Mesodermal cell (in vitro differentiated cells): Measurements from ENCODE around the gene CACNB1. TPM values are rescaled to one million over a fixed set of nuclear protein-coding genes. Genes with fewer than 3 reads are reported as not detected.

Experiments used
- H3K27ac ChIP-seq: 2 replicates; pipeline ENCODE4 v1.7.0; 2013; ENCODE audit warnings: mild to moderate bottlenecking, low read depth, low read length, moderate library complexity; ENCODE audit not compliant: severe bottlenecking
- H3K36me3 ChIP-seq: 2 replicates; pipeline ENCODE4 v1.7.1; 2013; ENCODE audit warnings: mild to moderate bottlenecking, low read length, moderate library complexity; ENCODE audit not compliant: control insufficient read depth, insufficient read depth
- H3K4me1 ChIP-seq: one replicate; pipeline ENCODE4 v1.7.1; 2013; ENCODE audit warnings: mild to moderate bottlenecking, low read length; ENCODE audit not compliant: insufficient read depth, control insufficient read depth, poor library complexity, severe bottlenecking
- H3K4me3 ChIP-seq: 2 replicates; pipeline ENCODE4 v1.7.0; 2013; ENCODE audit warnings: low read length, control low read depth, mild to moderate bottlenecking; ENCODE audit not compliant: insufficient read depth, poor library complexity, severe bottlenecking; ENCODE audit errors: extremely low read depth
- H3K9me3 ChIP-seq: 2 replicates; pipeline ENCODE4 v1.7.1; 2013; ENCODE audit warnings: mild to moderate bottlenecking, low read length, moderate library complexity; ENCODE audit not compliant: control insufficient read depth
- WGBS, 2 experiments: methylation state at CpG; one replicate each; pipeline ENCODE4 v1.1.5; 2013; ENCODE audit warnings: missing lambda C conversion rate in 2 of 2; ENCODE audit not compliant: insufficient coverage in 2 of 2; 5-methylcytosine and 5-hydroxymethylcytosine counted together
- polyA plus RNA-seq, 2 experiments: library from polyadenylated mRNA; stranded (reverse); fragments of 50-300 nt; gene quantifications; one replicate each; pipeline ENCODE4 v1.2.3, GENCODE V29; 2013

The CACNB1 gene
- 10.4 TPM for polyA plus RNA-seq (2013, experiment 1 of 2)
- polyA plus RNA-seq (2013, experiment 2 of 2), result 6.7 TPM

- Histone ChIP-seq H3K9me3 (no peaks in the 10 kb centered on the region), H3K4me3 (peak within 1 kb of the TSS; percentile 72), H3K4me1 (peaks cover 26% of the 10 kb centered on the region), H3K36me3 (peaks cover 31% of the 10 kb centered on the region), H3K27ac (no peak within 1 kb of the TSS)
- WGBS, 2 experiments, result 1% methylated on average over 21 to 31 of the region's 55 CpGs
Measured at GRCh38 chr17:39197380-39198185, at the start of gene CACNB1. TSS of gene CACNB1 (minus strand) at chr17:39197669. CDS start at chr17:39197495, 174 bp downstream.

GRCh38 chr17:39246274-39246673, 48.8 kb upstream of the CACNB1 start:
- no peak overlapping the region for H3K27ac ChIP-seq
- H3K9me3 ChIP-seq, result no peaks in the 10 kb centered on the region
- H3K4me1 ChIP-seq, result peaks cover 8% of the 10 kb centered on the region
- 86 to 100% methylated on average over 1 of the region's 3 CpGs for WGBS, 2 experiments
- H3K36me3 ChIP-seq, result no peaks in the 10 kb centered on the region
- no peak overlapping the region for H3K4me3 ChIP-seq

- 58 to 64% methylated on average over 4 to 5 of the region's 6 CpGs for WGBS, 2 experiments
- no peak overlapping the region for H3K27ac ChIP-seq
- peaks cover 8% of the 10 kb centered on the region for H3K4me1 ChIP-seq
- H3K9me3 ChIP-seq, result no peaks in the 10 kb centered on the region
- H3K36me3 ChIP-seq, result no peaks in the 10 kb centered on the region
- no peak overlapping the region for H3K4me3 ChIP-seq
Measured at GRCh38 chr17:39244600-39245570, 47.4 kb upstream of the CACNB1 start.

- Histone ChIP-seq H3K9me3 (no peaks in the 10 kb centered on the region), H3K4me1 (peaks cover 8% of the 10 kb centered on the region), H3K4me3 (no peak overlapping the region), H3K36me3 (no peaks in the 10 kb centered on the region), H3K27ac (no peak overlapping the region)
- WGBS, 2 experiments, result 70 to 71% methylated on average over 6 of the region's 11 CpGs
Measured at GRCh38 chr17:39244016-39244599, 46.6 kb upstream of the CACNB1 start.

- H3K9me3 ChIP-seq, result no peaks in the 10 kb centered on the region
- H3K27ac ChIP-seq, result no peak overlapping the region
- no peak overlapping the region for H3K4me3 ChIP-seq
- peaks cover 8% of the 10 kb centered on the region for H3K4me1 ChIP-seq
- 90 to 94% methylated on average over 4 to 8 of the region's 8 CpGs for WGBS, 2 experiments
- no peaks in the 10 kb centered on the region for H3K36me3 ChIP-seq
Measured at GRCh38 chr17:39243155-39243554, 45.7 kb upstream of the CACNB1 start.

GRCh38 chr17:39240631-39241030, 43.2 kb upstream of the CACNB1 start:
- WGBS, 2 experiments, result 90 to 100% methylated on average over 1 to 4 of the region's 5 CpGs
- Histone ChIP-seq H3K4me1 (peaks cover 8% of the 10 kb centered on the region), H3K36me3 (no peaks in the 10 kb centered on the region), H3K4me3 (no peak overlapping the region), H3K27ac (no peak overlapping the region), H3K9me3 (no peaks in the 10 kb centered on the region)

GRCh38 chr17:39239640-39240314, 42.3 kb upstream of the CACNB1 start:
- Histone ChIP-seq H3K4me3 (no peak overlapping the region), H3K9me3 (no peaks in the 10 kb centered on the region), H3K27ac (no peak overlapping the region), H3K36me3 (no peaks in the 10 kb centered on the region), H3K4me1 (peaks cover 8% of the 10 kb centered on the region)
- 18 to 24% methylated on average over 10 to 14 of the region's 16 CpGs for WGBS, 2 experiments

GRCh38 chr17:39238311-39238972, 41.0 kb upstream of the CACNB1 start:
- no peak overlapping the region for H3K27ac ChIP-seq
- no peaks in the 10 kb centered on the region for H3K36me3 ChIP-seq
- no peak overlapping the region for H3K4me3 ChIP-seq
- WGBS, 2 experiments, result 75 to 79% methylated on average over 13 to 14 of the region's 15 CpGs
- no peaks in the 10 kb centered on the region for H3K9me3 ChIP-seq
- no peaks in the 10 kb centered on the region for H3K4me1 ChIP-seq

- Histone ChIP-seq H3K36me3 (no peaks in the 10 kb centered on the region), H3K9me3 (no peaks in the 10 kb centered on the region), H3K4me1 (no peaks in the 10 kb centered on the region), H3K27ac (no peak overlapping the region), H3K4me3 (no peak overlapping the region)
- WGBS, 2 experiments, result 82 to 84% methylated on average over 5 to 6 of the region's 7 CpGs
Measured at GRCh38 chr17:39237586-39237985, 40.1 kb upstream of the CACNB1 start.
